GM11168 (cell line): ENCODE data around the gene ADTRP.
"Not testable (repeated sequence)": the region's sequence is repeated elsewhere in the genome, so short reads cannot be mapped to it uniquely, and the experiment has no call there.

Experiments used
- in situ Hi-C: fragments of 300-500 bp; cut with MboI; formaldehyde crosslinking; loops from one replicate; pipeline ENCODE4 v1.12.0; 2022; ENCODE audit warnings: low sequenced_read_pairs; ENCODE audit not compliant: unreplicated experiment

Gene ADTRP

DNA sequence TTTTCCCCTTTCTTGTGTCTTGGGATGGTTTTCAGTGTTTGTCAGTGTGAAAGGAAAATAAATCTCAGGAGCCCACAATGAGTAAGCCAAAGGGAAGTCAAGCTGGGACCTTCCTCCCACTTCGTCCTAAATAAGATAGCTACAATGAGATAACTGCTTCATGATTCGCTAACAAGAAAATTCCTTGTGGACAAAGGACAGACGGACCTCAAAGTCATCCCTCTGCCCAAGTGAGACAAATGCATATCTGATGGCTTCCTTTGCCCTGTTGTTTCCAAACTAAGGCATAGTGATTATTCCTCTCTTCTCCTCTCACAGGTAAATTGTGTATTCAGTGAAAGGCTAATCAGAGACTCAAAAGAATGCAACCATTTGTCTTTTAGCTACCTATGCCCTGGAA, 26.1 kb upstream of the ADTRP start:
- in situ Hi-C loops: no loop called here

DNA sequence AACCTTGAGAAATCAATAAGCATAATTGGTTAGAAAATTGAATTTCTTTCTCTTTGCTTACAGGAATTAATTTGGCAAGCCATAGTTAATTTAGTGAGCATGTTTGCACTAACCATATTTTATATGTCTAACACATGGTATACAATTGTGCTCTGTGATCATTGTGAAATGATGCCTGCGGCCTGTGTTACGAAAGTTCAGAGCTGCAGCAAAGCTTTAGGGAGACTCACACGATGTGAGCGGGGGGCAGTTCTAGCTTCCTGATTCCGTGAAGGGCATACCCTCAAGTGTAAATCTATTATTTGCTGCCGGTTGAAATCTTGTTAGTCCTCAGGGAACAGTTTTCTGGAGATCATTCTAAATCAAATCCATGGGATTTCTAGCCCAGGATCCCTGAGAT, 25.5 kb upstream of the ADTRP start:
- in situ Hi-C loops: no loop called here

DNA sequence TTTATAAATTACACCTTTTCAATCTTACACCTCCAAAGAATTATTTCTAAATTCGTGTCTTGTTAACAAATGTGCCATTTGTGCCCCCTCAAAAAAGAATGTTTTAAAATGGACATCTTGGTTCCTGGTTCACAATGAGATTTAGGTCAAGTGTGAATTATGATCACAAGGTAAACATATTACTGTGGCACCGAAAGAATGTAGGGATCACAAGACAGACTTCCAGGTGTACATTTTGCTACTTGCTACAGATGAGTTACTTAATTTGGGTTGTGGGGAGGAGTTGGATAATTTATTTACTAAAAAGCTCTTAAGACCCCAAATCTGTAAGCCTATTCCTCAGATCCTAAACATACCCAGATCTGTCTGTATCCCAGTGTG, 25.0 kb upstream of the ADTRP start:
- in situ Hi-C loops: no loop called here

DNA sequence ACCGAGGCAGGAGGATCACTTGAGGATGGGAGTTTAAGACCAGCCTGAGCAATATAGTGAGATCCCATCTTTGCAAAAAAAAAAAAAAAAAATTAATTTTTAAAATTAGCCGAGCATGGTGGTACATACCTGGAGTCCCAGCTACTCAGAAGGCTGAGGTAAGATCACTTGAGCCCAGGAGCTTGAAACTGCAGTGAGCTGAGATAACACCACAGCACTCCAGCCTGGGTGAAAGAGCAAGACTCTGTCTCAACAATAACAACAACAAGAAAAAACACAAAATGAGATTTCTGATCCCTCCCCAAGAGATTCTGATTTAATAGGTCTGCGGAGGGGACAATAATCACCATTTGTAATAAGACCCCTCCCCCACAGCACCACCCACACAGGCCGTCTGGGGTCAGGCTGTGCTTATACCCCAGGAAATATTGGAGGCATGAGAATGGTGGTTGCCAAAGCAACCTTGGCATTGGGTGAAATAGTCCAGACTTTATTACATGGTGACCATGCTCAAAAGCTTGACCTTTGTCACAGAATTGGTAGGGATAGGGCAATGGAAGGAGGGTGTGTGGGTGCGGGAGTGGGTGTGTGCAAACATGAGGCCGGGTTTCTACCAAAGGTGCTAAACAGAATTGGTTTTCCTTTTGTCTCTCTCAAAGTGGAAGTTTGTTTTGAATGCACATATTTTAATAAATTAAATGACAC, 24.4 kb upstream of the ADTRP start:
- in situ Hi-C loops: no loop called here

DNA sequence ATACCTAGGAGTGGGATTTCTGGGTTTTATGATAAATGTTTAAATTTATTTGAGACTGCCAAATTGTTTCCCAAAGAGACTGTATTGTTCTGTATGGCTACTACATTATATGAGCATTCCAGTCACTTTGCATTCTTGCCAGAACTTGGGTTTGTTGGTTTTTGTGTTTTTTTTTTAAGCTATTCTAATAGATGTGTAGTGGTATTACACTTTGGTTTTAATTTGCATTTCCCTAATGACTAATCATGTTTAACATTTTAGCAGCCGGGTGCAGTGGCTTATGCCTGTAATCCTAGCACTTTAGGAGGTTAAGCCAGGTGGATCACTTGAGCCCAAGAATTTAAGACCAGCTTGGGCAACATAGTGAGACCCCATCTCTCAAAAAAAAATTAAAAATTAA, 21.9 kb upstream of the ADTRP start:
- in situ Hi-C loops: not testable (repeated sequence)

DNA sequence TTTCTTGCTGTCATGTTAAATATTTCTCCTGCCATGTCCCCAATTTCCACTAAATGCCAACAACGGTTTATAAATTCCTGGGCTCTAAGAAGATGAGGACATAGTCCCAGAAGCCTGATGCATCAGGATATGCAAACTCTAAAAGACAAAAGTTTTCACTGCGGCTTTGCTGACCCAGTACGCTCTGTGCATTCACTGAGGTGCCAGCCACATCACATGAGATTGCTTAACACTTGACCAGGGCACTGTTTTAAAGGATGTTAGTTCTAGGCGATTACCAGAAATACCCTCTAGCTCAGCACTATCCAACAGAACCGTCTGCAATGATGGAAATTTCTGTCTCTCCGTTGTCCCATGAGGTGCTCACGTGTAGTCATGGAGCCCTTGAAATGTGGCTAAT, 19.9 kb upstream of the ADTRP start:
- in situ Hi-C loops: loop anchor here (5.0 kb wide), 1 partner anchor 51 kb away; no protein-coding TSS in a partner anchor

DNA sequence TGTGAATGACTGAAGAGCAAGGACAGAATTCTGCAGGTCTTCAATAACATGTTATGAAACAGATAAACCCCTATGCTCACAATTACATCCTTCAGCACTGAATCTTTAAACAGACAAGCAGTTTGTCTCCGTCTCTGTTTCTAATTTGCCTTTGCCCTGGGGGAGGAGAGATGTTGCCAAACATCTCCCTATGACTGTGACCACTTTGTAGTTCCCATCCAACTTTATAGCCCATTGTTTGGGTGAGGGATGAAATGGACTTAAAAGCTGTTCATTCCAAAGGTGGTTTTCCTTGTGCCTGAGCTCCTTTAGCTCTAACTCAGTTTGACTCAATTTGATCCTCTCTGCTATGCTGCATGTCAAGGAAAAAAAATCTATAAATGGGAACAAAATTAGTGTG, 19.5 kb upstream of the ADTRP start:
- in situ Hi-C loops: loop anchor here (5.0 kb wide), 1 partner anchor 51 kb away; no protein-coding TSS in a partner anchor

DNA sequence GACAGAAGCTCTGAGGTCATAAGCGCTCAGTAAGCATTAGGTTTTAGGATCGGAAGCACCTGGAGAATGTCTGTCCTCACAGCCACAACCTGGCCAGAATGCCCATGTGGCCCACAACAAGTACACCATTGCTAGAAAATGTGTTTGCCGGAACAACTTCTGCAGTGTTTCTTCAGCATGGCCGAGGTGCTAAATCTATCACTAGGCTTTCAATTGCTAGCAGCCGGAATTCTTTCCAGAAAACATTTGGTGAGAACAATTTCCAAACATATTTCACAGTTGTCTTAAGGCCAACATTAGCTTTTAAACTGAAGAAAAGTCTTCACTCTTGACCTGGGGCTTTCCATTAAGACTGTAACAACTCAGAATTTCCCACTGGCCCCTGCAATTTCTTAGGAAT, 18.2 kb upstream of the ADTRP start:
- in situ Hi-C loops: loop anchor here (5.0 kb wide), 1 partner anchor 50 kb away; no protein-coding TSS in a partner anchor

DNA sequence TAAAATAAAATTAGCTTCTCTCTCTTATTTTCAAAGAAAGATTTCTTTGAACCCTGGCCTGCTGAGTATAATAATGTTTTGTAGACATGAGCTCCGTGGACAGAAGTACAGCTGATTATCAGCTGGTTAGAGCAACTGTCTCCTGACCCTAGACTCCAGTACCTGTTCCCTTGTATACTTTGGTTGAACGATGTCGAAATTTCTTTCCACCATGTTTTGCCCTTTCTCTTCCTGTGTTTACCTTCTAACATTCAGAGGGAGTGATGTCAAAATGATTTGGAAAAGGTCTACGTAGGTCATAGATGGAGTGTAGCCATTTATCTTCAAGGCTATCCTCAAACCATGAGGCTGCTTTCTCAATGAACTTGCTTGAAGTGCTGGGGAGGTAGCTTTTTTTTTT, 16.8 kb upstream of the ADTRP start:
- in situ Hi-C loops: loop anchor here (5.0 kb wide), 1 partner anchor 48 kb away; no protein-coding TSS in a partner anchor

DNA sequence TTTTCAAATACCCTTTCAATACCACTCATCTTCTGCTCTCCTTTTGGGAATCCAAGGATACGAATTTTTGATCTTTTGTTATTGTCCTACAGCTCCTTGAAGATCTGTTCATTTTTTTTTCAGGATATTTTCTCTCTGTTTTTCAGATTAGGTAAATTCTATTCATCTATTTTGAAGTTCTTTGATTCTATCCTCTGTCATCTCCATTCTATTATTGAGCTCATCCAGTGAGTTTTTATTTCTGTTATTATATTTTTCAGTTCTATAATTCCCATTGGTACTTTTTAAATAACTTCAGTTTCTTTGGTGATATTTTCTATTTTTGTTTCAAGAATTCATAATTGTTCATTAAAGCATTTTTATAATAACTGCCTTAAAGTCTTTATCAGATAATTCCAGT, 14.7 kb upstream of the ADTRP start:
- in situ Hi-C loops: no loop called here

DNA sequence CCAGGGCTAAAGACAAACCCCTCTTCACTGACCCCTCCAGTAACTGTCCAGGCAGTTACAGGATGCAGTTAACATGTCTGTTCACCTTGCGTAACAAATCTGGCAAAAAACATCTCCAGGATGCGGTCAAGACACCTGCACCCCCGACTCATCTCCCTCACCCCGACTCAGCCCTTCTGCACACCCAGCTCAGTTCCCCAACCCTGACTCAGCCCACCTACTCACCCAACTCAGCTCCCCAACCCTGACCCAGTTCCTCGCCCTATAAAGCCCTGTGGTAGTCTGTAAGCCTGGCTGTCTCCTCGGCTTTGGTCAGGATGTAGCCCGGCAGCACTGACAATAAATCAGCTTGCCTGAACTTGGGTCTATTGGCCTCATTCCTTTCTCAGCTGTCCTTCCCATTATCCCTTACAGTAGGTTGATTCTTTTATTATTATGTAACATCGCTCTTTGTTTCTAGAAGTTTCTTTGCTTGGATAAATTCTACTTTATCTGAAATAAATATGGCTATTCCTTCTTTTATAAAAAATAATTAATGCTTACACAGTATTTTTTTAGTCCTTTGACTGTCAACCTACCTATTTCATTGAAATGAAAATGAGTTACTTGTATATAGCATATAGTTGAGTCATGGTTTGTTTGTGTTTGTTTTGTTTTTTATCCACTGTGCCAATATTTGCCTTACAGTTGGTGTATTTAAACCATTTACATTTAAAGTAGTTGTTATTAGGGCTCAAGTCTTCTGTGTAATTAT, 12.9 kb upstream of the ADTRP start:
- in situ Hi-C loops: no loop called here

DNA sequence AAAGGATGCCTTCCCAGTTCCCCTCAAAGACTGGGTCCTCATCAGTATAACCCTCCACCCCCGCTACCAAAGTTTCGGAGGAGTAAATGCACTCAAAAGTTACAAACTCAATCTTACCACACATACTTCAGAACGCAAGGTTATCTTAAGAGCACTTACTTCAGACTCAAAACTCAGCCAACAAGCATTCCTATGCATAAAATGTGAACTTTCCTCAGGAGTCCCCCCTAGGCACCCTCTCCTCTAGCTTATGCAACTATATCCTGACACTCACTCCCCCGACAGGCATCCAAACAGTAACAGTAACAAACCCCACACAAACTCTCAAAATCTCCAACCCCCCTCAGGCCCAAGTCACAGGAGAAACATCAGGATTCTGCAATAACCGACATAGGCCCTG, 11.1 kb upstream of the ADTRP start:
- in situ Hi-C loops: no loop called here

DNA sequence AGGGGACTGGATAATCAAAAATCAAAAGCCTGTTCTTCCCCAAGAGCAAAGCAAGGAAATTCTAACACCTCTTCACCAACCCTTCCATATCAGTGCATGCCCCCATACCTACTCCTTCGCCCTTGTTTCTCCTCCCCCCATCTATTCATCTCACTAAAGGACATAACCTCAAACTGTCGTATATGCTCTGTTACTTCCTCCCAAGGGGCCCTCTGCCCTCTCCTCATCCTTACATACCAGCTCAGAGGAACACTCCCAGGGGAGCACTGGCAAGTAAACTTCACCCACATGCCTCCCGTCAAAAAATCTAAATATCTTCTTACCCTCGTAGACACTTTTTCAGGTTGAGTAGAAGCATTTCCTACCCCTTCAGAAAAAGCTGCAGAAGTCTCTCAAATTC, 9.4 kb upstream of the ADTRP start:
- in situ Hi-C loops: no loop called here

DNA sequence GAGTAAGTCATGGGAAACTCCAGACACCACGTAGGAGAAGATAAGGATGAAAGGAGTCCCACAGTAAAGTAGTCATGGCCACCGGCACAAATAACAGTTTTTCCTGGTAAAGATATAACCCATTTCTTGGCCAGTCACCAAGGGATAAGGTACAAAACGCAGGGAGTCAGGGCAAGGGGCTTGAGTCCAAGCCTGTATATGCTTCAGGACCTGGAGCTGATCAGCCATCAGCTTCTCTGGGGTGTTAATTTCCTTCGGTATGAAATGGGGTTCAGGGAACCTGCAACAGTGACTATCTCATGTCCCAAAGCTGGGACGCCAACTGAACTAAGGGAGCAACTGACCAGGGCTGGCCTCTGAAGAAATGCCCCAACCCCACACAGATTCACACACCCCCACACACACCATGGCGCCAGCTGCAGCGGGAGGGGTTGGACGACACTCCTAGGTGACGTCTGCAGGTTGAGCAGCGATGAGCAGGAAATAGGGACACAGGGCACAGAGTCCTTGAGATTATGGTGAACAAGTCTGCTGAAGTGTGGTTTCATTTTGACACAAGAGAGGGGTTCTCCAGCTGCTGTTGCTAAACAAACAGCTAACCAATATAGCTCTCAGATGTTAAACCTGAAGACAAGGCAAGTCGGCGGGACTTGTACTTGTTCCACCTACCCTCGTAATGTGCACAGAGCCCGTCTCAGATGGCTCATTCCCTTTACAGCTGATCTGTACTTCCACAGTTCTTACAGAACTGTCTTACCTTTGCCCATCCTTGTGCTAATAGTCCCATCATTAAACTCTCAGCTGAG, 7.4 kb upstream of the ADTRP start:
- in situ Hi-C loops: no loop called here

DNA sequence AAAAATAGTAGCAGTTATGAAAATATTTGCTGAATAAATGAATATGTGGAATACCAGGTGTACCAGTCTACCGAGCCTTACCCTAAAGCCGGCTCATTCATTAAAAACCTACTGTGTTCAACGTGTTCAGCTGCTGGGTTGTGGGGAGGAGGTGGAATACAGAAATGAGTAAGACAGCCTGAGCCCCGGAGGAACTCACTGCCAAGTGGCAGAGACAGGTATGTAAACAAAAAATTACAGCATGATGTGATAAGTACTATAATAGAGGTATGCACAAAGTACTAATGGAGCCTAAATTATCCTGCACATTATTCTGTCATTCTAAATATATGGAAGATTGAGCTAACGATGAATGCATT, 6.8 kb upstream of the ADTRP start:
- in situ Hi-C loops: no loop called here

DNA sequence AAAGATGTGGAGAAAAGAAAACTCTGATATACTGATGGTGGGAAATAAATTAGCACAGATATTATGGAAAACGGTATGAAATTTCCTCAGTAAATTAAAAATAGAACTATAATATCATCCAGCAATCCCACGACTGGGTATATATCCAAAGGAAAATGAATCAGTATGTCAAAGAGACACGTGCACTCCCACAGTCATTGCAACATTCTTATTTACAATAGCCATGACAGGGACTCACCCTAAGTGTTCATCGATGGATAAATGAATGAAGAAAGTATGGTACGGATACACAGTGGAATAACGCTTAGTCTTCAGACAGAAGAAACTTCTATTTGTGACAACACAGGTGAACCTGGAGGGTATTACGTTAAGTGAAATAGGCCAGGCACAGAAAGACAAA, 5.7 kb upstream of the ADTRP start:
- in situ Hi-C loops: no loop called here

DNA sequence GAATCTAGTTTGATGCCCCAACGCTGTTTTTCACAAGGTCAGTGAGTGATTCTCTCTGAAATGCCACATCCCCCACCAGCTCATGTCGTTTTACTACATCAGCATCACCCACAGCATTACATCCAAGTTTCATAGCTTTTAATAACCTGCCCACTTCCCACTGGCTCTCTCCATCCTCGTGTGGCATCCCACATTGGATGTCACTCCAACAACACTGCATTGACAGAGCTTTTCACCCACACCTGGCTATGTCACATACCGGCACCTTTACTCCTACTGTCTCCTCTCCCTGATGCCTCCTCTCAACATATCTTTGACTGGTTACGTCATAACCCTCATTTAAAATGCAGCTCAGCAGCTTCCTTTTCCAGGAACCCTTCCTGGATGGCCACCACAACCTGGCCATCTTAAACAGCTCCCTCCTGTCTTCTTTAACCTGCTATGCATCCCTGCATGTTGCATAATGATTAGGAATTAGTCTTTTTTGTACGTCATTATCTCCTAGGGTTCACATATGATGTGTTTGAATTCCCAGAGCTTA, 5.0 kb upstream of the ADTRP start:
- in situ Hi-C loops: no loop called here

DNA sequence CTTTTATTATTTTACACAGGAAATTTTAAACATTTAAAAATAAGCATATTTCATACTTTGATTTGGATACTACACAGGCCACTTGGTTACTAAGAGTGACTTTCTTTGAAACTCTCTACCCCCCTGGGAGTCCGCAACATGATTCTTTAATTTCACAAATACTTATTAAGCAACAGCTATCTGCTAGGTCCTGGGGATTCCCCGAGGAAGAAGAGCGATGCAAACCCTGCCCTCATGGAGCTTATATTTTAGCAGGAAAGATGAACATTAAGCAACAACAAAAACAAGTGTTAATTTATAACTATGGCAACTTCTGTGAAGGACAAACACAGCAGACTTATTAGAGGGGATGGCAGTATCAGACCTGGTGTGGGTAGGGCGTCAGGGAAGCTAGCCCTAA, 3.9 kb upstream of the ADTRP start:
- in situ Hi-C loops: no loop called here

DNA sequence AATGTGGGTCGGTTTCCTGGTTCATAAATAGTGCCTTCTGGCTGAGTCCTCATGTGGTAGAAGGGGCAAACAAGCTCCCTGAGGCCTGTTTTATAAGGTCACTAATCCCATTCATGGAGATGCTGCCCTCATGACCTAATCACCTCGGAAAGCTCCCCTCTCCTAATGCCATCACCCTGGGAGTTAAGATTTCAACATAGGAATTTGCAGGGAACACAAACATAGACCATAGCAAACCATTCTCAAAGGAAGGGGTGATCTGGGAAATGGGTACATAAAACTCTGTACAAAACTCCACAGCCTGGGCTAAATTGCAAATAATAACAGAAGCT, 1.5 kb upstream of the ADTRP start:
- in situ Hi-C loops: no loop called here

DNA sequence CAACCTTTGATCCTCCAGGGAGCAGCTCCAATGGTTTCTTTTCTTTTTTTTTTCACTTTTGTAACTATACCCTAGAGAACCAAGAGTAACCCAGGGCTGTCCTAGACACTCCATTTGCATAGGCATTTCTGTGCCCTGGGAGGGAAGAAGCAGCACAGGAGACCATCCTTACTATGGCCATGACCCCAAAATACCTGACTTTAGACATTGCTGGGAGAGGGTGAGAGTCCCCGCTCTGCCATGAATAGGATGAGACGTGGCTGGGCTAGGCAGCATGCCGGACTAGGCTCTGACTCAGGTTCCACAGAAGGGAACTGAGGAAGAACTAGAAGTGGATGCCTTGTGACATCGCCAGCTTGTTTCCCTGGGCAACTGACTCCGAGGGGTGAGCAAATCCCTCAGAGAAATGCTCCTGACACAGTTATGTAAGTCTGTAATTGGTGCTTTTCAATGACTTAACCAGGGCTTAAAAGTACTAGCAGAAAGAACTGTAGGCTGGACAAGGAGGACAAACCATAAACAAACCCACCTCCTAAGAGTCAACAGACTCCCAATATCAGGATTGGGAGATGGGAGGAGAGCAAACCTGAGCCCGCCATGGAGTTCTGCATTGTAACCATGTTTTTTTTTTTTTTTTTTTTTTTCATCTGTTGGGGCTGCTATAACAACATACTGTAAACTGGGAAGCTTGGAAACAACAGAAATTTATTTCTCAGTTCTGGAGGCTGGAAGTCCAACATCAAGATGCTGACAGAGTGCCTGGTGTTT, 910 bp upstream of the ADTRP start:
- in situ Hi-C loops: no loop called here
